Astrocyte (in vitro differentiated cells and primary cell): ENCODE data around the gene ADCY5. TPM values are rescaled to one million over a fixed set of nuclear protein-coding genes. Genes with fewer than 3 reads are reported as not detected.

ENCODE experiments used
- DNase-seq: peaks from one replicate; pipeline ENCODE4 v3.0.0-alpha.2; 2010; ENCODE audit warnings: low read depth
- FAIRE-seq: peaks from 2 replicates; lab custom pipeline; 2011; peaks lifted over from hg19 to GRCh38; lab: Jason Lieb, UNC
- H2AFZ ChIP-seq: 2 replicates; pipeline ENCODE4 v1.6.0; 2012; ENCODE audit warnings: low read depth, low read length, inconsistent platforms
- H3K27ac ChIP-seq: 2 replicates; pipeline ENCODE4 v1.5.1; 2011; ENCODE audit warnings: low read depth, low read length, inconsistent platforms
- H3K27me3 ChIP-seq: 2 replicates; pipeline ENCODE4 v1.6.0; 2011; ENCODE audit warnings: low read length, inconsistent platforms; ENCODE audit not compliant: insufficient read depth
- H3K36me3 ChIP-seq: 2 replicates; pipeline ENCODE4 v1.5.1; 2011; ENCODE audit warnings: low read length, inconsistent platforms; ENCODE audit not compliant: insufficient read depth
- H3K4me1 ChIP-seq: 2 replicates; pipeline ENCODE4 v1.5.1; 2011; ENCODE audit warnings: low read length, inconsistent platforms; ENCODE audit not compliant: insufficient read depth
- H3K4me2 ChIP-seq: 2 replicates; pipeline ENCODE4 v1.6.0; 2012; ENCODE audit warnings: low read length, inconsistent platforms
- H3K4me3 ChIP-seq: 2 replicates; pipeline ENCODE4 v1.5.1; 2011; ENCODE audit warnings: low read depth, mild to moderate bottlenecking, low read length, inconsistent platforms; ENCODE audit not compliant: insufficient read depth
- H3K79me2 ChIP-seq: 2 replicates; pipeline ENCODE4 v1.6.0; 2012; ENCODE audit warnings: mild to moderate bottlenecking, low read length, inconsistent platforms; ENCODE audit not compliant: insufficient read depth
- H3K9ac ChIP-seq: 2 replicates; pipeline ENCODE4 v1.6.0; 2012; ENCODE audit warnings: mild to moderate bottlenecking, low read length, inconsistent platforms
- H3K9me3 ChIP-seq: 2 replicates; pipeline ENCODE4 v1.5.1; 2012; ENCODE audit warnings: low read depth, mild to moderate bottlenecking, low read length, inconsistent platforms; ENCODE audit not compliant: insufficient read depth
- H4K20me1 ChIP-seq: 2 replicates; pipeline ENCODE4 v1.6.0; 2012; ENCODE audit warnings: low read length, inconsistent platforms; ENCODE audit not compliant: insufficient read depth
- H3K27ac Mint-ChIP-seq: one replicate; pipeline ENCODE4 v1.8.0; 2021; ENCODE audit warnings: mild to moderate bottlenecking, mixed read lengths; ENCODE audit not compliant: unreplicated experiment
- H3K27me3 Mint-ChIP-seq: one replicate; pipeline ENCODE4 v1.8.0; 2021; ENCODE audit warnings: low read depth, mixed read lengths; ENCODE audit not compliant: unreplicated experiment
- H3K36me3 Mint-ChIP-seq: one replicate; pipeline ENCODE4 v1.8.0; 2021; ENCODE audit warnings: low read depth, mixed read lengths; ENCODE audit not compliant: unreplicated experiment
- H3K4me1 Mint-ChIP-seq: one replicate; pipeline ENCODE4 v1.8.0; 2021; ENCODE audit warnings: low read depth, mixed read lengths; ENCODE audit not compliant: unreplicated experiment
- H3K4me3 Mint-ChIP-seq: one replicate; pipeline ENCODE4 v1.8.0; 2021; ENCODE audit warnings: mild to moderate bottlenecking, moderate library complexity, mixed read lengths; ENCODE audit not compliant: unreplicated experiment
- H3K9me3 Mint-ChIP-seq: one replicate; pipeline ENCODE4 v1.8.0; 2021; ENCODE audit warnings: mild to moderate bottlenecking, mixed read lengths; ENCODE audit not compliant: unreplicated experiment
- CTCF ChIP-seq: IDR thresholded peaks from 2 replicates; pipeline ENCODE4 v1.5.1; 2011; ENCODE audit warnings: low read depth, mild to moderate bottlenecking, inconsistent platforms, low read length, moderate library complexity; ENCODE audit not compliant: insufficient read depth
- EZH2 ChIP-seq: IDR thresholded peaks from 2 replicates; pipeline ENCODE4 v1.6.1; 2012; ENCODE audit warnings: mild to moderate bottlenecking, low read length, inconsistent platforms; ENCODE audit not compliant: insufficient read depth
- total RNA-seq: library from RNA; stranded (reverse); gene quantifications from 2 replicates; pipeline ENCODE4 v1.2.1, GENCODE V29; 2021

ADCY5 gene
- total RNA-seq, 1 donor from 2014 or later, result 1.2 TPM

DNA sequence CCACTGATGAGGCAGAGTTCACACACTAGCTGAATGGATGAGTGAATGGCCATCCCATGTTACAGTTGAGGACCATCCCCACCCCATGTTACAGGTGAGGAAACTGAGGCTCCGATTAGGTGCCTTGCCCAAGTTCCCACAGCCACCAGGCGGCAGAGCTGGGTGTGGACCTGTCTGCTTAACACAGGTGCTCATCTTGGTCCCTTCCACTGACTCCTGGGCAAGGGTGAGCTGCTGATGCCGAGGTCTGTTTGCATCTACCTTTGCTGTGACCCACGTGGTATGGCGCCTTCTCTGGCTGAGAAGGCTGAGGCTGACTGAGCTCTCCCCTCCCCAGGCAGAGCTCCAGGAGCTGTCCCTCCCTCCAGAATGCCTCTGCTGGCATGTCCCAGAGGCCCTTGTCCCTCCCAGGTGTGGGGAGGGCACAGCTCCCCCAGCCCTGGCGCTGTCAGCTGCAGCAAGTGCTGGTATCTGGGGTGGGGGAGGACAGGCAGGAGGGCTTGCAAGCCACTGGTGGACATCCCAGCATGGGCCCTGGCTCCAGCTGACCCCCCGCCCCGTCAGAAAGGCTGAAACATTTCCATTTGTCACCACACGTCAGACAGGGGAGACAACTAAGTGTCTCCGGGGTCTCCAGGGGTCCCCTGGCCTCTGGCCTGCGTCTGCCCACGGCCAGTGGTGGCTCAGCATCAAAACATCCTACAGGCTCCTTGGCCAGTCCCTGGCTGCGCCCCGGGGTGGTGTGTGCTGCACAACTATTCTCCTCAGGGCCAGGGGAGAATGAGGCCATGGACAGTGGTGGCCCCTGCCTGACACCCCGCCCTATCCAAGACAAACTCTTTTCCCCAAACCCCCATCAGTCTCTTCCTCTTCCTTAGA lies 105.4 kb downstream of the ADCY5 start:
- no peak overlapping the region for H3K27ac Mint-ChIP-seq
- H3K36me3 ChIP-seq, result no peaks in the 10 kb centered on the region
- peaks cover 18% of the 10 kb centered on the region for H3K4me1 ChIP-seq
- no peak for DNase-seq
- H3K4me3 Mint-ChIP-seq, result no peak overlapping the region
- H3K9me3 Mint-ChIP-seq, result no peaks in the 10 kb centered on the region
- no peak for FAIRE-seq
- no peaks in the 10 kb centered on the region for H3K36me3 Mint-ChIP-seq
- peaks cover 20% of the 10 kb centered on the region for H3K4me1 Mint-ChIP-seq
- H2AFZ ChIP-seq, result no peak overlapping the region
- no peak overlapping the region for H3K27ac ChIP-seq
- H3K79me2 ChIP-seq, result no peaks in the 10 kb centered on the region
- H4K20me1 ChIP-seq, result peaks cover 13% of the 10 kb centered on the region
- peaks cover 27% of the 10 kb centered on the region for H3K27me3 Mint-ChIP-seq
- H3K4me2 ChIP-seq, result peak overlapping the region; percentile 37
- peaks cover 60% of the 10 kb centered on the region for H3K27me3 ChIP-seq
- H3K4me3 ChIP-seq, result no peak overlapping the region
- TF ChIP-seq EZH2, result no peak
- TF ChIP-seq CTCF, result no peak
- H3K9me3 ChIP-seq, result no peaks in the 10 kb centered on the region
- no peak overlapping the region for H3K9ac ChIP-seq

DNA sequence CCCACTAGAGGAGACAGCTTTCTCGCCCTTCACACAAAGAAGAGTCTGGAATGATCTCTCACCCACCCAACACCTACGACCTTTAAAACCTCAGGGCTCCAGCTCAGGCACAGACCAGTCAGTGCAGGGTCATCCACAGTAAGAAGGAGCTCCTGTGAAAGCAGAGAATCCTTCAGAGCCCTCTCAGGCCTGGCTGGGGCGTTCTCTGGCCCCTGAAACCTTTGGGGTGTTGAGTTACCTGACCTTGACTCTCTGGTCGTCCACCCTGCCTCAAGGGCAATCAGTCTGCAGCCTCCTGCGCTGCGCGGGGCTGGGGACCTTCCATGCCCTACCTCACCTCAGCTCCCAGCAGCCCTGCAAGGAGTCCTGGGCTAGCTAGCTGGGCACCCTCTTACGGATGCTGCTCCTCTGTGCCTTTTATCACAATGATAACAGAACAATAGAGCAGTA lies 106.2 kb downstream of the ADCY5 start:
- Mint-ChIP-seq H3K4me1 (peaks cover 20% of the 10 kb centered on the region), H3K4me3 (no peak overlapping the region), H3K27ac (no peak overlapping the region), H3K36me3 (no peaks in the 10 kb centered on the region), H3K9me3 (peaks cover under 1% of the 10 kb centered on the region), H3K27me3 (peaks cover 28% of the 10 kb centered on the region)
- Histone ChIP-seq H3K79me2 (no peaks in the 10 kb centered on the region), H3K27me3 (peaks cover 54% of the 10 kb centered on the region), H3K4me1 (peaks cover 18% of the 10 kb centered on the region), H4K20me1 (peaks cover 13% of the 10 kb centered on the region), H3K4me3 (no peak overlapping the region), H3K27ac (no peak overlapping the region), H3K36me3 (no peaks in the 10 kb centered on the region), H3K9me3 (no peaks in the 10 kb centered on the region), H3K4me2 (no peak overlapping the region), H3K9ac (no peak overlapping the region), H2AFZ (no peak overlapping the region)
- TF ChIP-seq EZH2 (no peak), CTCF (no peak)
- DNase-seq, result no peak
- FAIRE-seq, result no peak
